HEK293T (cell line): Measurements from ENCODE around the gene CLCN7.

Experiments used
- CTBP1 ChIP-seq: fragments of 450-650 bp; IDR thresholded peaks from 2 replicates; pipeline ENCODE4 v1.6.1; 2016; ENCODE audit warnings: borderline replicate concordance
- ELF4 ChIP-seq: fragments of 450-650 bp; IDR thresholded peaks from 2 replicates; pipeline ENCODE4 v1.6.1; 2017; ENCODE audit warnings: antibody characterized with exemption
- FOXM1 ChIP-seq: fragments of 450-650 bp; IDR thresholded peaks from 2 replicates; pipeline ENCODE4 v1.6.1; 2017; ENCODE audit warnings: mild to moderate bottlenecking, borderline replicate concordance
- HDGF ChIP-seq: fragments of 450-650 bp; IDR thresholded peaks from 2 replicates; pipeline ENCODE4 v1.6.1; 2017; ENCODE audit warnings: antibody characterized with exemption, borderline replicate concordance
- NFRKB ChIP-seq: fragments of 450-650 bp; IDR thresholded peaks from 2 replicates; pipeline ENCODE4 v1.6.1; 2016; ENCODE audit warnings: mild to moderate bottlenecking, moderate library complexity
- SP1 ChIP-seq: fragments of 450-650 bp; IDR thresholded peaks from 2 replicates; pipeline ENCODE4 v1.6.1; 2017
- SUZ12 ChIP-seq: fragments of 450-650 bp; IDR thresholded peaks from 2 replicates; pipeline ENCODE4 v1.6.1; 2016; ENCODE audit warnings: mild to moderate bottlenecking

DNA sequence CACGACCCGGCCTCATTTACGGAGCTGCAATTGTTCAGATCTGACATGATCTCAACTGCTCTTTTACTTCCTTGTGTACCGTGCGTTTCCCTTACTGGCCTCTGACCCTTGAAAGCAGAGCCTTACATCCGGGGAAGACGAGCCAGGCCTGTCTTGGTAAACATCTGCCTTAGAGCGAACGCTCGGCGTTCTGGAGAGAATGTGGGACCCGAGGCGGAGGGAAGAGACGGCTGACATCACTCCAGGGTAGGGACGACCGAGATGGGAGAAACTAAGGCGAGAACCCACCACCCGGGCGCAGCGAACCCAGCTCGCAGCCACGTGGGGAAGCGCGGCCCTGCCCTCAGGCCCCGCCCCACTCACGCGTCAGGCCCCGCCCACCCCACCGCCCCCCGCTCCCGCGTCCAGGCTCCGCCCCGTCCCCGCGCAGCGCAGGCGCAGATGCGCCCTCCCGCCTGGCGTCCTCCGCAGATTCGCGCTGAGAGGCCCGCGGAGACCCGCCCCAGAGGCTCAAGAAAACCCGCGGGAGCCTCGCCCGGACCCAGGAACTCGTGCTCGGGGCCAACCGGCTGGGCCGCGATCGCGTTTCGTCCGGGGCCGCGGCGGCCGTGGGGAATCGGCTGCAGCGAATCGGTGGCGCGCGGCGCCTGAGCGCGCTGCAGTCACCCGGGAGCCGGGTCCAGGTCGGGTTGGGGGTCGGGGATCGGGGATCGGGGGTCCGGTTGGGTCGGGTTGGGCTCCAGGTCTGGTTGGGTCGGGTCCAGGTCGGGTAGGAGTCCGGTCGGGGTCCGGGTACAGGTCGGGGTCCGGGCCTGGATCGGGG lies 18.3 kb upstream of the CLCN7 start, which contains the start of gene TELO2:
- TF ChIP-seq ELF4 (no peak), SUZ12 (no peak), CTBP1 (no peak), HDGF (no peak), FOXM1 (no peak), SP1 (no peak), NFRKB (no peak)
